Measurements from ENCODE around the gene TADA2B. TPM values are rescaled to one million over a fixed set of nuclear protein-coding genes. Genes with fewer than 3 reads are reported as not detected.

TADA2B gene
- total and polyA plus RNA-seq, 10 of the 15 experiments (the other 5 are each of a cell fraction or from before 2014, with no cell fraction given), result 0.66 to 12.0 (median 5.6) TPM

DNA sequence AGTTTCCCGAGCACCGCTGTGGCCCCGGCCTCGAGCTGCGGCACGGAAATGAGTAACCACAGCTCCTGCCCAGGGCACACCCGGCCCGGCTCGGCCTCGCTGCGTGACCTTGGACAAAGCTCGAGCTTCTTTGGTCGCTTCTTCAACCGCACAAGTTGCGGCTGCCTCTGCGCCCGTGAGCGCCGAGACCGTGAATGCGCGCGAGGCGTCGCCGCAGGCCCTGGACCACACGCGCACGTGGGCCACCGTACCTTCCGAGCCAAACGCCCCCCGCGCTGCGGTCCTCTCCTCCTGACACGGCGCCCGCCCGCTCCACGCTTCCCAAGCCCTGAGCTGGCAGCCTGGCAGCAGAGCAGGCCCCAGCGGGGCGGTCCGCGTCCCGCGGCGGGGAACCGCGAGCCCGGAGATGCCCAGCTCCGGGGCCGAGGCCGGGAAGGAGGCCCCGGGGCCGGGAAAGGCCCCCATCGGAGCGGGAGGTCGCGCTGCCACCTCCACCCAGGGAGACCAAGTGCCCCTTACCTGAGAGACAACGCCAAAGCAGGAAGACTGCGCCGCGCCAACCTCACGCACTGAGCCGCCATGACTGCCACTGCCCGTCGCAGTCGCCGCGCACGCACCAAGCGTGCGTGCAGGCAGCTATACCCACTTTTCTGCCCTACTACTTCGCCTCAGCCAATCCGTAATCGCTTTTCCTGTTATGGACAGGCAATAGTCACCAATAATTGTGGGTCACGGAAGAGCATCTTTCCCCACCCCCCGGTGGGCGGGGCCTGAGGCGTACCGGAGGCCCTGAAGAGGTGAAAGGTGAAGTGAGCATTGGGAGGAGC is 24.5 kb downstream of the TADA2B start, which contains the start of gene GRPEL1 (continued):
- TF ChIP-seq, protein P1, sequence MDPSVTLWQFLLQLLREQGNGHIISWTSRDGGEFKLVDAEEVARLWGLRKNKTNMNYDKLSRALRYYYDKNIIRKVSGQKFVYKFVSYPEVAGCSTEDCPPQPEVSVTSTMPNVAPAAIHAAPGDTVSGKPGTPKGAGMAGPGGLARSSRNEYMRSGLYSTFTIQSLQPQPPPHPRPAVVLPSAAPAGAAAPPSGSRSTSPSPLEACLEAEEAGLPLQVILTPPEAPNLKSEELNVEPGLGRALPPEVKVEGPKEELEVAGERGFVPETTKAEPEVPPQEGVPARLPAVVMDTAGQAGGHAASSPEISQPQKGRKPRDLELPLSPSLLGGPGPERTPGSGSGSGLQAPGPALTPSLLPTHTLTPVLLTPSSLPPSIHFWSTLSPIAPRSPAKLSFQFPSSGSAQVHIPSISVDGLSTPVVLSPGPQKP (IDR thresholded peaks at IDR 0.05; ENCODE audit: low read depth, low read length), result no peak
- TF ChIP-seq SUPT20H (IDR thresholded peaks at IDR 0.05; ENCODE audit: borderline replicate concordance, control insufficient read depth, low read depth, low read length) (no peak), ZNF24 (IDR thresholded peaks at IDR 0.05) (no peak), KDM1A (IDR thresholded peaks at IDR 0.05; ENCODE audit: borderline replicate concordance) (no peak), ASH2L (IDR thresholded peaks at IDR 0.05; ENCODE audit: borderline replicate concordance, low read depth) (no peak), CHD1 (IDR thresholded peaks at IDR 0.05; ENCODE audit: low read depth, low read length) (no peak), EZH2 (IDR thresholded peaks at IDR 0.05; ENCODE audit: borderline replicate concordance, control insufficient read depth, low read depth, low read length) (no peak), MXI1 (IDR thresholded peaks at IDR 0.05; ENCODE audit: low read depth, low read length) (peak; percentile 83), TCF3 (IDR thresholded peaks at IDR 0.05; ENCODE audit: borderline replicate concordance, insufficient read depth, low read depth, low read length) (no peak), CBFB (IDR thresholded peaks at IDR 0.05; ENCODE audit: low read depth) (peak; percentile 18; the same call in 1 of the 2 replicates), HDAC6 (IDR thresholded peaks at IDR 0.05; ENCODE audit: unreplicated experiment) (no peak), SIX5 (IDR thresholded peaks at IDR 0.05; ENCODE audit: low read depth, low read length, severe bottlenecking) (peak; percentile 4), SP1 (IDR thresholded peaks at IDR 0.05; ENCODE audit: low read depth, low read length) (peak; percentile 95), NRF1 (conservative IDR thresholded peaks at IDR 0.05; ENCODE audit: low read depth, low read length) (0 out of 2 replicates have a peak, but pooled peaks have one; percentile 36), RAD51 (IDR thresholded peaks at IDR 0.05) (no peak), BRCA1 (IDR thresholded peaks at IDR 0.05; ENCODE audit: low read depth, low read length) (no peak)
- TF ChIP-seq, protein P2, sequence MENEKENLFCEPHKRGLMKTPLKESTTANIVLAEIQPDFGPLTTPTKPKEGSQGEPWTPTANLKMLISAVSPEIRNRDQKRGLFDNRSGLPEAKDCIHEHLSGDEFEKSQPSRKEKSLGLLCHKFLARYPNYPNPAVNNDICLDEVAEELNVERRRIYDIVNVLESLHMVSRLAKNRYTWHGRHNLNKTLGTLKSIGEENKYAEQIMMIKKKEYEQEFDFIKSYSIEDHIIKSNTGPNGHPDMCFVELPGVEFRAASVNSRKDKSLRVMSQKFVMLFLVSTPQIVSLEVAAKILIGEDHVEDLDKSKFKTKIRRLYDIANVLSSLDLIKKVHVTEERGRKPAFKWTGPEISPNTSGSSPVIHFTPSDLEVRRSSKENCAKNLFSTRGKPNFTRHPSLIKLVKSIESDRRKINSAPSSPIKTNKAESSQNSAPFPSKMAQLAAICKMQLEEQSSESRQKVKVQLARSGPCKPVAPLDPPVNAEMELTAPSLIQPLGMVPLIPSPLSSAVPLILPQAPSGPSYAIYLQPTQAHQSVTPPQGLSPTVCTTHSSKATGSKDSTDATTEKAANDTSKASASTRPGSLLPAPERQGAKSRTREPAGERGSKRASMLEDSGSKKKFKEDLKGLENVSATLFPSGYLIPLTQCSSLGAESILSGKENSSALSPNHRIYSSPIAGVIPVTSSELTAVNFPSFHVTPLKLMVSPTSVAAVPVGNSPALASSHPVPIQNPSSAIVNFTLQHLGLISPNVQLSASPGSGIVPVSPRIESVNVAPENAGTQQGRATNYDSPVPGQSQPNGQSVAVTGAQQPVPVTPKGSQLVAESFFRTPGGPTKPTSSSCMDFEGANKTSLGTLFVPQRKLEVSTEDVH (IDR thresholded peaks at IDR 0.05; ENCODE audit: low read depth, partially characterized antibody), result no peak
- TF ChIP-seq, protein P3, sequence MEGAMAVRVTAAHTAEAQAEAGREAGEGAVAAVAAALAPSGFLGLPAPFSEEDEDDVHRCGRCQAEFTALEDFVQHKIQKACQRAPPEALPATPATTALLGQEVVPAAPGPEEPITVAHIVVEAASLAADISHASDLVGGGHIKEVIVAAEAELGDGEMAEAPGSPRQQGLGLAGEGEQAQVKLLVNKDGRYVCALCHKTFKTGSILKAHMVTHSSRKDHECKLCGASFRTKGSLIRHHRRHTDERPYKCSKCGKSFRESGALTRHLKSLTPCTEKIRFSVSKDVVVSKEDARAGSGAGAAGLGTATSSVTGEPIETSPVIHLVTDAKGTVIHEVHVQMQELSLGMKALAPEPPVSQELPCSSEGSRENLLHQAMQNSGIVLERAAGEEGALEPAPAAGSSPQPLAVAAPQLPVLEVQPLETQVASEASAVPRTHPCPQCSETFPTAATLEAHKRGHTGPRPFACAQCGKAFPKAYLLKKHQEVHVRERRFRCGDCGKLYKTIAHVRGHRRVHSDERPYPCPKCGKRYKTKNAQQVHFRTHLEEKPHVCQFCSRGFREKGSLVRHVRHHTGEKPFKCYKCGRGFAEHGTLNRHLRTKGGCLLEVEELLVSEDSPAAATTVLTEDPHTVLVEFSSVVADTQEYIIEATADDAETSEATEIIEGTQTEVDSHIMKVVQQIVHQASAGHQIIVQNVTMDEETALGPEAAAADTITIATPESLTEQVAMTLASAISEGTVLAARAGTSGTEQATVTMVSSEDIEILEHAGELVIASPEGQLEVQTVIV (IDR thresholded peaks at IDR 0.05; ENCODE audit: borderline replicate concordance, partially characterized antibody), result no peak
- TF ChIP-seq, protein P4, sequence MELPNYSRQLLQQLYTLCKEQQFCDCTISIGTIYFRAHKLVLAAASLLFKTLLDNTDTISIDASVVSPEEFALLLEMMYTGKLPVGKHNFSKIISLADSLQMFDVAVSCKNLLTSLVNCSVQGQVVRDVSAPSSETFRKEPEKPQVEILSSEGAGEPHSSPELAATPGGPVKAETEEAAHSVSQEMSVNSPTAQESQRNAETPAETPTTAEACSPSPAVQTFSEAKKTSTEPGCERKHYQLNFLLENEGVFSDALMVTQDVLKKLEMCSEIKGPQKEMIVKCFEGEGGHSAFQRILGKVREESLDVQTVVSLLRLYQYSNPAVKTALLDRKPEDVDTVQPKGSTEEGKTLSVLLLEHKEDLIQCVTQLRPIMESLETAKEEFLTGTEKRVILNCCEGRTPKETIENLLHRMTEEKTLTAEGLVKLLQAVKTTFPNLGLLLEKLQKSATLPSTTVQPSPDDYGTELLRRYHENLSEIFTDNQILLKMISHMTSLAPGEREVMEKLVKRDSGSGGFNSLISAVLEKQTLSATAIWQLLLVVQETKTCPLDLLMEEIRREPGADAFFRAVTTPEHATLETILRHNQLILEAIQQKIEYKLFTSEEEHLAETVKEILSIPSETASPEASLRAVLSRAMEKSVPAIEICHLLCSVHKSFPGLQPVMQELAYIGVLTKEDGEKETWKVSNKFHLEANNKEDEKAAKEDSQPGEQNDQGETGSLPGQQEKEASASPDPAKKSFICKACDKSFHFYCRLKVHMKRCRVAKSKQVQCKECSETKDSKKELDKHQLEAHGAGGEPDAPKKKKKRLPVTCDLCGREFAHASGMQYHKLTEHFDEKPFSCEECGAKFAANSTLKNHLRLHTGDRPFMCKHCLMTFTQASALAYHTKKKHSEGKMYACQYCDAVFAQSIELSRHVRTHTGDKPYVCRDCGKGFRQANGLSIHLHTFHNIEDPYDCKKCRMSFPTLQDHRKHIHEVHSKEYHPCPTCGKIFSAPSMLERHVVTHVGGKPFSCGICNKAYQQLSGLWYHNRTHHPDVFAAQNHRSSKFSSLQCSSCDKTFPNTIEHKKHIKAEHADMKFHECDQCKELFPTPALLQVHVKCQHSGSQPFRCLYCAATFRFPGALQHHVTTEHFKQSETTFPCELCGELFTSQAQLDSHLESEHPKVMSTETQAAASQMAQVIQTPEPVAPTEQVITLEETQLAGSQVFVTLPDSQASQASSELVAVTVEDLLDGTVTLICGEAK (IDR thresholded peaks at IDR 0.05; ENCODE audit: borderline replicate concordance), result no peak

All from GM12878 (cell line).